ENCODE data around the gene HMHB1. TPM values are rescaled to one million over a fixed set of nuclear protein-coding genes. Genes with fewer than 3 reads are reported as not detected.
"Not testable (repeated sequence)": the region's sequence is repeated elsewhere in the genome, so short reads cannot be mapped to it uniquely, and the experiment has no call there.

HMHB1 gene
- total RNA-seq, 1 experiment from 2014 or later = not detected

GRCh38 chr5:143790457-143791112, 21.4 kb upstream of the HMHB1 start:
- no peak for DNase-seq

DNA sequence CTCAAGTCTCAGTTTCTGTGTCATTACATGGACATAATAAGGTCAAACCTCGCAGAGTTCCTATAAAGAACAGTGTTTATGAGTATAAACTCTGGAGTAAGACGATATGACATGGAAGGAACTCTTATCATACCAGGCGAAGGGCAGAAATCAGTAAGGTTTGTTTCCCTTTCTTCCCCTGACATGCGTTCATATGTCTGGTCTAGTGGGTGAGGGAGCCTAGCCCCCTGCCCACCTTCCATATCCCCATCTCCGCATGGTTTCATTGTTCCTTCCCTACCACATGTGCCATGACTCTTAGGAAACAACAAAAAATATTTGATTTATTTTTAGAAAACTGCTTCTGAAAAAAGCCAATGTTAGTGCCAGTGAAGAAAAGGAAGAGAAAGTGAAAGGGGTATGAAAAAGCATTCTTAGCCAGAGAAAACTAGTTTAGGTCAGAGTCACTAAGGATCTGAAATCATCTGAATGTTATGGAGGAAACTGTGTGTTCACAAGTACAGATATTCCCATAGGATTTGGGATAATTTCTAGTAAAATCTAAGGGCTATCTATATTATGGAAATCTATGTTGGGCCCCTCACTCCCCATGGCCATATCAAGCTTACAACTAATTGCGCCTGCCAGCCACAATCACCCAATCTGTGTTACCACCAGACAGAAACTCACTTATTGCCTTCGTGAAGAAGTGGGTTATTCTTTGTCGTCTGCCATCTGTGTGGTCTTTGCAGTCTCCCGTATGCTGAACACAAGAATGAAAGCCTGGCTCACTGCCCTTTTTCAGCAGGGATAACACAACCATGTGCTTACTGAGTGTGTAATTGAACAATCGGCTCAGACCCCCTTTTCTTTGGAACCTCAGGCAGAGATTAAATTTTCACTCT, 19.9 kb upstream of the HMHB1 start:
- Histone ChIP-seq H3K27me3 (ENCODE audit: control insufficient read depth, insufficient read depth, low read length) (no peaks in the 10 kb centered on the region), H3K36me3 (replicated peaks; ENCODE audit: control insufficient read depth, insufficient read depth, low read length) (no peaks in the 10 kb centered on the region), H3K4me3 (ENCODE audit: insufficient read depth, low read depth, low read length) (no peak overlapping the region)
- DNase-seq = no peak

More at GRCh38 chr5:143790457-143791112, 21.4 kb upstream of the HMHB1 start:
- Histone ChIP-seq H3K27me3 (ENCODE audit: control insufficient read depth, insufficient read depth, low read length) (no peaks in the 10 kb centered on the region), H3K36me3 (replicated peaks; ENCODE audit: control insufficient read depth, insufficient read depth, low read length) (no peaks in the 10 kb centered on the region), H3K4me3 (ENCODE audit: insufficient read depth, low read depth, low read length) (no peak overlapping the region)

- Histone ChIP-seq H3K4me3 (ENCODE audit: insufficient read depth, low read depth, low read length) (no peak overlapping the region), H3K36me3 (replicated peaks; ENCODE audit: control insufficient read depth, insufficient read depth, low read length) (no peaks in the 10 kb centered on the region), H3K27me3 (ENCODE audit: control insufficient read depth, insufficient read depth, low read length) (no peaks in the 10 kb centered on the region)
- no peak for DNase-seq
These were observed 18.7 kb upstream of the HMHB1 start for GRCh38 chr5:143793249-143793648.

- H3K4me3 ChIP-seq (ENCODE audit: insufficient read depth, low read depth, low read length) = no peak overlapping the region
- no peak for DNase-seq
- H3K36me3 ChIP-seq (replicated peaks; ENCODE audit: control insufficient read depth, insufficient read depth, low read length) = no peaks in the 10 kb centered on the region
- H3K27me3 ChIP-seq (ENCODE audit: control insufficient read depth, insufficient read depth, low read length) = no peaks in the 10 kb centered on the region
These were observed 15.8 kb upstream of the HMHB1 start for GRCh38 chr5:143796125-143796524.

DNA sequence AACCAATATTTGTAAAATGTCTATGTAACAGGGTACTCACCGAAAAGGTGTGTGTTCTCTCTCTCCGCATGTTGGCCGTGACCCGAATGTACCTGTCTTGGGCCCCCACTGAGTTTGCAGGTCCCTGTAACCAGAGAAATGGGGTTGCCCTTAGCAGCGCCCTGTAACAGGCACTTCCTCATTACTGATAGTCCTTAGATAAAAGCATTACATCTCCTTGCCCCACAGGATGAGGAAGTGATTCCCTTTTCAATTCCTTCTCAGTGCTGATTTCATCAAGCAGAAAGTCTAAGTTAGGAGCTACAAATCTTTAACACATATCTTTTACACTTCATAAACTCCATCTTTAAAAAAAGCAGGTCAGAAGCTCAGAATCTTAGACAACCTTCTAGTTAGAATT, 15.2 kb upstream of the HMHB1 start:
- H3K27me3 ChIP-seq (ENCODE audit: control insufficient read depth, insufficient read depth, low read length) = no peaks in the 10 kb centered on the region
- no peaks in the 10 kb centered on the region for H3K36me3 ChIP-seq (replicated peaks; ENCODE audit: control insufficient read depth, insufficient read depth, low read length)
- DNase-seq = no peak
- no peak overlapping the region for H3K4me3 ChIP-seq (ENCODE audit: insufficient read depth, low read depth, low read length)

- no peaks in the 10 kb centered on the region for H3K27me3 ChIP-seq (ENCODE audit: control insufficient read depth, insufficient read depth, low read length)
- no peak for DNase-seq
- no peaks in the 10 kb centered on the region for H3K36me3 ChIP-seq (replicated peaks; ENCODE audit: control insufficient read depth, insufficient read depth, low read length)
- H3K4me3 ChIP-seq (ENCODE audit: insufficient read depth, low read depth, low read length) = no peak overlapping the region
These were observed 11.2 kb upstream of the HMHB1 start for GRCh38 chr5:143800715-143801114.

DNA sequence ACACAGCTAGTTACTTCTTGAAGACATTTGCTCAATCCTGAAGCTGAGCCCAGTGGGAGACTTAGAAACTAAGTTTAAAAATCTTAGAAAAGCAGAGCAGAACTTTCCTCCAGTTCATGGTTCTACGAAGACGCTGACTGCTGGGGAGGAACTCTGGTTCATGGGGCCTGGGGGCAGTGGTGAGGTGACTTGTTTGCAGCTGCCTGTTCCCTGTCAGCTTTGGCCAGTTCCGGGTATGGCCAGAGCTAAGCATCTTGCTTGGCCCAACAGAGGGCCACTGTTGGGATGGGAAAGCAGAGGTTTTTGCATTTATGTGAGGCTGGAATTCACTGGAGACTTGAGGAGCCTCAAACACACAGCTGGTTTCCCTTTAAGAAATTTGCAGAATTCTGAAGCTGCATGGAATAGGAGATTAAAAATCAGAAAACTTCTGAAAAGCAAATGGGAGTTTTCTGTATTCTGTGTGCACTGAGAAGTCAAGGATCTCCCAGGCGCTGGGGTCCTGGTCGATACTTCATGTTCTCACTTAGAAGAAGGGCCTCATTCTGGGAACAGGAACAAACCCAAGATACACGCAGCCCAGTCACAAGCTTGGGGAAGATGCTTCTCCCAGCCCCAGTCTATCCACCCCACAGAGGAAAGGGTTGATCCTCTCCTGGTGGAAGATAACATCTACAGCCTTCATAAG, 10.6 kb upstream of the HMHB1 start:
- Histone ChIP-seq H3K4me3 (ENCODE audit: insufficient read depth, low read depth, low read length) (no peak overlapping the region), H3K27me3 (ENCODE audit: control insufficient read depth, insufficient read depth, low read length) (no peaks in the 10 kb centered on the region), H3K36me3 (replicated peaks; ENCODE audit: control insufficient read depth, insufficient read depth, low read length) (no peaks in the 10 kb centered on the region)
- no peak for DNase-seq

DNA sequence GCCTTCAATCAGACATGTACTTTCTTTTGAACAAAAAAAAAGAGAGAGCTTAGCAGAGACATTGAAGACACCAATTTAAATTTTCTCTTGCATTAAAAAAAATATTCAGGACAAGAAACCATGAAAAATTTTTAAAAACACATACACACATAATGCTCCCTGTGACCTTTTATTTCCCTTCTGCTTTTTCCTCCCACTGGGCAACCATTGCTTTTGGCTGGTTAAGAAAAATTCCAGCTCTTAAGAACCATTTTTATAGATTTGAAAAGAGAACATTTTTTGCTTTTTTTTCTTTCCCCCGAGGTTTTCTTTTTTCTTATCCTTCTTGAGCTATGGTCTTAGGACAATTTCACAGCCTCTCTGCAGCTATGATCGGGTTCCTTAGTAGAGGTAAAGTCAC, 6.1 kb upstream of the HMHB1 start:
- Histone ChIP-seq H3K27me3 (ENCODE audit: control insufficient read depth, insufficient read depth, low read length) (no peaks in the 10 kb centered on the region), H3K36me3 (replicated peaks; ENCODE audit: control insufficient read depth, insufficient read depth, low read length) (no peaks in the 10 kb centered on the region), H3K4me3 (ENCODE audit: insufficient read depth, low read depth, low read length) (no peak overlapping the region)
- DNase-seq = no peak

DNA sequence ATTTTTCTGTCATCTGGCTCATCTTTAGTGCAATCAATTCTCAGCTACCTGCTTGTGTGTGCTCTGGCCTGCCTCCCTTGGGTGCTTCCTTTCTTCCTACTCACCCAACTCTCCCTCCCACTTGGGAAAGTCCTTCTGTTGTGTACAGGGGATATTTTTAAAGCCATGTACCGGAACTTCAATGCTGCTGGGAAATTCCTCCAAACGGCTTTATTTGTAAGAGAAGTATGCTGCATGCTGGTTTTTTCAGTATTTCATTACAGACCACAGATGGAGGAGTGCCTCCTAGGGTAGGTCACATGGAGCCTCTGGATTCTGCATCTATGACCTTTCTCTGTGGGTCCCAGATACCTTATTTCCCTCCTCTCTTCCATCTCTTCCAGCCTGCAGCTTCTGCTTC, 5.4 kb upstream of the HMHB1 start:
- no peaks in the 10 kb centered on the region for H3K27me3 ChIP-seq (ENCODE audit: control insufficient read depth, insufficient read depth, low read length)
- DNase-seq = no peak
- H3K4me3 ChIP-seq (ENCODE audit: insufficient read depth, low read depth, low read length) = no peak overlapping the region
- H3K36me3 ChIP-seq (replicated peaks; ENCODE audit: control insufficient read depth, insufficient read depth, low read length) = no peaks in the 10 kb centered on the region

GRCh38 chr5:143807401-143807800, 4.6 kb upstream of the HMHB1 start:
- no peaks in the 10 kb centered on the region for H3K27me3 ChIP-seq (ENCODE audit: control insufficient read depth, insufficient read depth, low read length)
- H3K36me3 ChIP-seq (replicated peaks; ENCODE audit: control insufficient read depth, insufficient read depth, low read length) = no peaks in the 10 kb centered on the region
- no peak for DNase-seq
- H3K4me3 ChIP-seq (ENCODE audit: insufficient read depth, low read depth, low read length) = no peak overlapping the region

- DNase-seq; H3K27me3 ChIP-seq (ENCODE audit: control insufficient read depth, insufficient read depth, low read length); H3K4me3 ChIP-seq (ENCODE audit: insufficient read depth, low read depth, low read length); H3K36me3 ChIP-seq (replicated peaks; ENCODE audit: control insufficient read depth, insufficient read depth, low read length): not testable (repeated sequence)
These were observed 4.4 kb downstream of the HMHB1 start for GRCh38 chr5:143816370-143816769.

DNA sequence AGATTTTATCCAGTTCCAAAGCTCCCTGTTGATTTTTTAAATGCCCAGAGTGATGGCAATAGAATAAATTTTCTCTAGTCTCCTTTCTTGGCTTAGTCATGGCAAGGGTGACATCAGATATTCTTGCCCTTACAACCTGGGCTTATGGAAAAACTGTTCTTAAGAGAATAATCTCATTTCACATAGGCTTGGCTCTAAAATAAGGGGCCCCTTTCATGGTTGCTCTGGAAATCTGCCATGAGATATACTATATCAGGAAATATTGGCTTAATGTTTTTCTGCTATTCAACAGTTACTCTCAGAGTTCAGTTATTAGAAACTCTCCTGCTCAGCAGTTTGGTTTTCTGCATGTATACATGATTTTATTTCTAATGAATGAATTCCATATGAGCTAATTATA, 7.8 kb downstream of the HMHB1 start:
- no peak for DNase-seq
- Histone ChIP-seq H3K4me3 (ENCODE audit: insufficient read depth, low read depth, low read length) (no peak overlapping the region), H3K27me3 (ENCODE audit: control insufficient read depth, insufficient read depth, low read length) (no peaks in the 10 kb centered on the region), H3K36me3 (replicated peaks; ENCODE audit: control insufficient read depth, insufficient read depth, low read length) (no peaks in the 10 kb centered on the region)

GRCh38 chr5:143820451-143820850, 8.5 kb downstream of the HMHB1 start:
- no peaks in the 10 kb centered on the region for H3K27me3 ChIP-seq (ENCODE audit: control insufficient read depth, insufficient read depth, low read length)

GRCh38 chr5:143824851-143825720, 13.1 kb downstream of the HMHB1 start:
- Histone ChIP-seq H3K4me3 (ENCODE audit: insufficient read depth, low read depth, low read length) (no peak overlapping the region), H3K27me3 (ENCODE audit: control insufficient read depth, insufficient read depth, low read length) (no peaks in the 10 kb centered on the region), H3K36me3 (replicated peaks; ENCODE audit: control insufficient read depth, insufficient read depth, low read length) (no peaks in the 10 kb centered on the region)
- peak; percentile 72 for DNase-seq

More at GRCh38 chr5:143820451-143820850, 8.5 kb downstream of the HMHB1 start:
- Histone ChIP-seq H3K4me3 (ENCODE audit: insufficient read depth, low read depth, low read length) (no peak overlapping the region), H3K36me3 (replicated peaks; ENCODE audit: control insufficient read depth, insufficient read depth, low read length) (no peaks in the 10 kb centered on the region)
- DNase-seq = no peak
